LNCaP clone FGC (cell line): Measurements from ENCODE around the gene DCK.
A peak's percentile ranks its signal among the peaks of the same experiment; 100 is the strongest.

ENCODE experiments used
- DNase-seq: peaks from one replicate; pipeline ENCODE4 v3.0.0-alpha.2; 2011; ENCODE audit warnings: low read depth
- H3K4me3 ChIP-seq: 2 replicates; pipeline ENCODE4 v1.5.1; 2011; ENCODE audit warnings: mild to moderate bottlenecking, low read depth, low read length, control low read depth
- CTCF ChIP-seq: IDR thresholded peaks from 2 replicates; pipeline ENCODE4 v1.5.1; 2012; ENCODE audit warnings: mild to moderate bottlenecking; ENCODE audit not compliant: control insufficient read depth, insufficient read depth; ENCODE audit errors: extremely low read depth

DCK gene

GRCh38 chr4:71074452-71075299 lies 81.2 kb downstream of the DCK start:
- no peak for TF ChIP-seq CTCF
- peak; percentile 42 for DNase-seq
- 0 out of 2 replicates have a peak overlapping the region, but pooled peaks have one; percentile 10 for H3K4me3 ChIP-seq
